PFSK-1 (cell line): ENCODE results near the gene CNEP1R1.

Experiments
- FOXP2 ChIP-seq: optimal IDR thresholded peaks from 2 replicates; pipeline ENCODE3; 2011; ENCODE audit warnings: borderline replicate concordance, control low read depth, inconsistent platforms; ENCODE audit not compliant: insufficient read depth; ENCODE audit errors: extremely low read length, extremely low read depth
- POLR2AphosphoS5 ChIP-seq: IDR thresholded peaks from 2 replicates; pipeline ENCODE4 v1.6.1; 2012; ENCODE audit warnings: low read depth, mild to moderate bottlenecking, control low read depth, low read length, moderate library complexity
- SIN3A ChIP-seq: IDR thresholded peaks from 2 replicates; pipeline ENCODE4 v1.6.1; 2012; ENCODE audit warnings: mild to moderate bottlenecking, low read length, moderate library complexity, borderline replicate concordance; ENCODE audit not compliant: insufficient read depth
- TAF1 ChIP-seq: IDR thresholded peaks from 2 replicates; pipeline ENCODE4 v1.6.1; 2012; ENCODE audit warnings: low read length, control low read depth, borderline replicate concordance; ENCODE audit not compliant: insufficient read depth
- TF ChIP-seq, protein P1 (sequence below), 2 experiments: IDR thresholded peaks; 2 replicates each; pipeline versions ENCODE4 v1.6.1 to v1.8.0; 2011 to 2012; ENCODE audit warnings: low read depth in 2 of 2, low read length in 2 of 2, control low read depth in 1 of 2, inconsistent platforms in 1 of 2, mild to moderate bottlenecking in 1 of 2, moderate library complexity in 1 of 2; ENCODE audit not compliant: insufficient read depth in 1 of 2

The CNEP1R1 gene

DNA sequence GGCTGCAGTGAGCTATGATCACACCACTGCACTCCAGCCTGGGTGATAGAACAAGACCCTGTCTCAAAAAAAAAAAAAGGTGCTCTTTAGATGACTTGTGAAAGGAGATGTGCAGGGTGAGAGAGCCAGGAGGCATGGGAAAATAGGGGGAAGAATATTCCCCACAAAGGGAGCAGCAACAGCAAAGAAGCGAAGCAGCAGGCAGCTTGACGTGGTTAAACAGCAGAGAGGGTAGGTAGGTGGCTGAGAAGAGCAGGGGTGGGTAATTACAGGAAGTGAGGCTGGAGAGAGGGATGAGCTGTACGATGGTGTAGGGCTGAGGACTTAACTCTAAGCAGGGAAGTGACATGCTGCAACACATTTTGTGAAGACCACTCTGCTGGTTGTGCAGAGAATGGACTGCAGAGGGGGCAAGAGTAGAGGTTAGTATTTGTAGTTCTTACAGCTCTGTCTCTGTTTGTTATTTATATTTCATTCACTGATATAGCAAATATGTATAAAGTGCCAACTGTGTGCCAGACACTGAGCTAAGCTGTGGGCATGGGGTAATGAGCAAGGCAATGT is 42.3 kb downstream of the CNEP1R1 start:
- no peak for TF ChIP-seq FOXP2
- no peak for TF ChIP-seq SIN3A
- no peak for TF ChIP-seq POLR2AphosphoS5
- TF ChIP-seq TAF1: no peak
- TF ChIP-seq, protein P1, sequence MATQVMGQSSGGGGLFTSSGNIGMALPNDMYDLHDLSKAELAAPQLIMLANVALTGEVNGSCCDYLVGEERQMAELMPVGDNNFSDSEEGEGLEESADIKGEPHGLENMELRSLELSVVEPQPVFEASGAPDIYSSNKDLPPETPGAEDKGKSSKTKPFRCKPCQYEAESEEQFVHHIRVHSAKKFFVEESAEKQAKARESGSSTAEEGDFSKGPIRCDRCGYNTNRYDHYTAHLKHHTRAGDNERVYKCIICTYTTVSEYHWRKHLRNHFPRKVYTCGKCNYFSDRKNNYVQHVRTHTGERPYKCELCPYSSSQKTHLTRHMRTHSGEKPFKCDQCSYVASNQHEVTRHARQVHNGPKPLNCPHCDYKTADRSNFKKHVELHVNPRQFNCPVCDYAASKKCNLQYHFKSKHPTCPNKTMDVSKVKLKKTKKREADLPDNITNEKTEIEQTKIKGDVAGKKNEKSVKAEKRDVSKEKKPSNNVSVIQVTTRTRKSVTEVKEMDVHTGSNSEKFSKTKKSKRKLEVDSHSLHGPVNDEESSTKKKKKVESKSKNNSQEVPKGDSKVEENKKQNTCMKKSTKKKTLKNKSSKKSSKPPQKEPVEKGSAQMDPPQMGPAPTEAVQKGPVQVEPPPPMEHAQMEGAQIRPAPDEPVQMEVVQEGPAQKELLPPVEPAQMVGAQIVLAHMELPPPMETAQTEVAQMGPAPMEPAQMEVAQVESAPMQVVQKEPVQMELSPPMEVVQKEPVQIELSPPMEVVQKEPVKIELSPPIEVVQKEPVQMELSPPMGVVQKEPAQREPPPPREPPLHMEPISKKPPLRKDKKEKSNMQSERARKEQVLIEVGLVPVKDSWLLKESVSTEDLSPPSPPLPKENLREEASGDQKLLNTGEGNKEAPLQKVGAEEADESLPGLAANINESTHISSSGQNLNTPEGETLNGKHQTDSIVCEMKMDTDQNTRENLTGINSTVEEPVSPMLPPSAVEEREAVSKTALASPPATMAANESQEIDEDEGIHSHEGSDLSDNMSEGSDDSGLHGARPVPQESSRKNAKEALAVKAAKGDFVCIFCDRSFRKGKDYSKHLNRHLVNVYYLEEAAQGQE (IDR thresholded peaks at IDR 0.05; ENCODE audit: insufficient read depth in 1 of 2, low read depth in 2 of 2, low read length in 2 of 2): no peak

- TF ChIP-seq SIN3A (no peak), FOXP2 (no peak), TAF1 (no peak), POLR2AphosphoS5 (no peak)
- TF ChIP-seq, protein P1 (IDR thresholded peaks at IDR 0.05; ENCODE audit: insufficient read depth in 1 of 2, low read depth in 2 of 2, low read length in 2 of 2): no peak
Measured at GRCh38 chr16:50068550-50068949, 43.5 kb downstream of the CNEP1R1 start.

- TF ChIP-seq FOXP2: no peak
- TF ChIP-seq TAF1: no peak
- TF ChIP-seq, protein P1 (IDR thresholded peaks at IDR 0.05; ENCODE audit: insufficient read depth in 1 of 2, low read depth in 2 of 2, low read length in 2 of 2): no peak
- no peak for TF ChIP-seq SIN3A
- no peak for TF ChIP-seq POLR2AphosphoS5
Measured at GRCh38 chr16:50069060-50069459, 44.0 kb downstream of the CNEP1R1 start.

DNA sequence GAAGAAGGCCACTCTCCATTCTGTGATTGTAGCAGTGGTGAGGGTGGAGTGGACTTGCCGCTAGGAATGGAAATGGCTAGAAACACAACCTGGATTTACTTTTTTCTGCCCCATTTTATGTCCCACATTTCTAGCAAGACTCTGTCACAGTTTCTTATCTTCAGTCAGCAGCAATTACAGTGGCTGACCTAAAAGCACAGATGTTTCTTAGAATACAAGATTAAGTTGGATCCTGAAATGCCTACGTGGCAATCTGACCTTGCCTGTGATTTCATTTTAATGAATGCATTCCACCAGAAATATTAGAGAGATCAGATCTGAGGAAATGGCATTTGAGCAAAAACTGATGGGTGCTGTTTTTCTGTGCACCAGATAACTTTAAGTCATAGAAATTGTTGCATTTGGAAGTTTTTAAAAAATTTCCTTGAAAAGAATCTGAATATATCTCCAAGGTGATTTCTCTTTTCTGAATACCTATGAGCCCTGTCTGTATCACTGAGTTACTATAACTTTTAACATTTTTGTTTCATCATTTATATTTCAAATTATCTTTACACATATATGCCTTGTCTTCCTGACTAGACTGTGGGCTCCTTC is 46.1 kb downstream of the CNEP1R1 start:
- TF ChIP-seq, protein P1 (IDR thresholded peaks at IDR 0.05; ENCODE audit: insufficient read depth in 1 of 2, low read depth in 2 of 2, low read length in 2 of 2): no peak
- TF ChIP-seq TAF1 (no peak), SIN3A (no peak), FOXP2 (no peak), POLR2AphosphoS5 (no peak)

DNA sequence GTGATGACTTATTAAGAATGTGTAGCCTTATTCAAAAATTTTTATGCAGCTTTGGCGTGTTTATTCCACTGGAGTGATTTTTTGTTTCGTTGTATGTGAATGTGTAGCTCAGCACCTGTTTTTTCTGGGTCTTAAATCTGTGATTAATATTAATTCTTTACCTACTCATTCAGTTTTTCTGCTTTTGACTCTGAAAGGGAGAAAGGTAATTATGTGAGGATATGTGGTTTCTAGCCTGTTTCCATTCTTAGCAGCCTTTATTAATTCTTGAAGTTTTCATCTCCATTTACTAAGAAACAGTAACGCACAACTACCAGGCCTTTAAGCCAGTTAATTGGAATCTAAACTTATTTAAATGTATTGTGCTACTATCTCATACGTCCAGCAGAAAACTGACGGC is 47.7 kb downstream of the CNEP1R1 start:
- TF ChIP-seq POLR2AphosphoS5: no peak
